ENCODE data around the gene PSMB5.

The PSMB5 gene

GRCh38 chr14:22985894-22986507 is 48.7 kb downstream of the PSMB5 start:
- DNase-seq: no peak

GRCh38 chr14:22984959-22985658 is 49.6 kb downstream of the PSMB5 start:
- DNase-seq: no peak

- DNase-seq: peak; percentile 72
These were observed 52.0 kb downstream of the PSMB5 start, which contains the start of gene AJUBA for GRCh38 chr14:22982477-22983245. Gene AJUBA, minus strand, starts transcription at chr14:22982551. Its CDS starts 285 bp downstream, at chr14:22982266.

- no peak for DNase-seq
These were observed 52.7 kb downstream of the PSMB5 start for GRCh38 chr14:22981876-22982476.

- no peak for DNase-seq
These were observed 53.4 kb downstream of the PSMB5 start for GRCh38 chr14:22981090-22981875.

GRCh38 chr14:22980672-22981089 is 54.0 kb downstream of the PSMB5 start:
- no peak for DNase-seq

- no peak for DNase-seq
These were observed 54.8 kb downstream of the PSMB5 start for GRCh38 chr14:22979748-22980392.

- DNase-seq: no peak
These were observed 55.6 kb downstream of the PSMB5 start for GRCh38 chr14:22978981-22979671.

GRCh38 chr14:22978487-22978837 is 56.2 kb downstream of the PSMB5 start:
- DNase-seq: no peak

- DNase-seq: peak; percentile 49
These were observed 56.8 kb downstream of the PSMB5 start for GRCh38 chr14:22977684-22978486.

- DNase-seq: no peak
These were observed 57.3 kb downstream of the PSMB5 start for GRCh38 chr14:22977434-22977683.

- peak; percentile 25 for DNase-seq
These were observed 57.9 kb downstream of the PSMB5 start for GRCh38 chr14:22976620-22977433.
